ENCODE results near the gene PHF23.
A peak's percentile ranks its signal among the peaks of the same experiment; 100 is the strongest.

PHF23 gene

DNA sequence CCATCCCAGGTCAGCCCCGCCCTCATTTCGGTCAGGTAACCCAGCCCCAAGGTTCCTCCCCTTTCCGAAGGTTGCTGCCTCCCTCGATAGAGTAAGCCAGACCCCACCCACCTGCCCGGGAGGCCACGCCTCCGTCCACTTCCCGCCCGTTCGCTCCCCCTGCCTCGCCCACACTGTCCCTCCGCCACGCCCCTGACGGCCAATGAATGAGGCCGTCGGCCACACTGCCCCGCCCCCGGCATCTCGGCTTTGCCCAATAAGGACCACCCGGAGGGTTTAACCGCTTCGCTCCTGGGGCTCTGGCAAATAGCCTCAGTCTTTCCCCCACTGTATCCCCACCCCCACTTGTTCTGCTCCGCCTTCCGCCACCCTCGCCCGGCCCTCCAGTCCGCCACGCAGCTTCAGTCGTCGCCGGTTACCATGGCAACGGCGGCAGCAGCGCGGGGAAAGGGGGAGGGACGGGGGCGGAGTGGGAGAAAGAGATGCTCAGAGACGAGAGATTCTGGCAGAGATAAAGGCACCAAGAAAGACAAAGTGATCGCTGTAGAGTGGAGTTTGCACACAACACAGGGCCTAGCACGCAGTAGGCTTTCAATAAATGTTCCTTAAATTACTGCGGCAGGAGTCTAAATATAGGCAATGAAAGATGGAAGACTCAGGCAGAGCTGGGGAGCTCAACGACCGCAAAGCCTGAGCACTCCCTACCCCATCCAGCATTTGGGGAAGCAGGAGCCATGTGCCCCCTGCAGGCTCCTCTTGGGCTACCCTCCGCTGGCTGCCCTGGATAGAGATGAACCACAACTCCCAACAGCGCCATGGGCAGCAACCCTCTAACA, 24.7 kb downstream of the PHF23 start:
- peaks cover 0 to 5% (median 0%) of the 10 kb centered on the region in 4 experiments for H3K36me3 ChIP-seq (ENCODE audit: control insufficient read depth in 4 of 4, insufficient read depth in 4 of 4, low read length in 3 of 4)
- DNase-seq, result peak; percentile 97 to 99 (median 99)
- H3K4me3 ChIP-seq (ENCODE audit: control insufficient read depth in 1 of 7, extremely low read depth in 1 of 7, insufficient read depth in 4 of 7, low read depth in 2 of 7, low read length in 6 of 7), result peak overlapping the region; percentile 40 to 82 (median 67)
- H3K27ac ChIP-seq (ENCODE audit: insufficient read depth in 1 of 2, low read depth in 1 of 2, low read length in 2 of 2, poor library complexity in 1 of 2, severe bottlenecking in 2 of 2), result peak overlapping the region; percentile 87 to 94
- ChIA-PET POLR2A (interaction anchor here (1.1 kb wide), 1 partner anchor 24 kb away, joined by 4 read pairs; no protein-coding TSS in a partner anchor), CTCF (interaction anchor here (0.6 to 2.7 kb wide), 11 partner anchors 16 to 169 kb away, joined by 3 to 17 read pairs (median 4); partner anchors contain the start of genes CTDNEP1, DVL2 and PHF23)
- H3K27me3 ChIP-seq (replicated peaks in 2 of 5; ENCODE audit: control insufficient read depth in 4 of 5, insufficient read depth in 5 of 5, low read length in 4 of 5), result no peaks in the 10 kb centered on the region
- WGBS (ENCODE audit: insufficient coverage), result 0% methylated on average over 30 of the region's 45 CpGs
- H3K9me3 ChIP-seq (ENCODE audit: control extremely low read depth in 1 of 5, control insufficient read depth in 4 of 5, insufficient read depth in 2 of 5, low read depth in 1 of 5, low read length in 4 of 5), result no peaks in the 10 kb centered on the region
- peaks cover 8 to 59% (median 52%) of the 10 kb centered on the region in 4 experiments for H3K4me1 ChIP-seq (ENCODE audit: control extremely low read depth in 1 of 4, control insufficient read depth in 4 of 4, insufficient read depth in 4 of 4, low read length in 3 of 4)

DNA sequence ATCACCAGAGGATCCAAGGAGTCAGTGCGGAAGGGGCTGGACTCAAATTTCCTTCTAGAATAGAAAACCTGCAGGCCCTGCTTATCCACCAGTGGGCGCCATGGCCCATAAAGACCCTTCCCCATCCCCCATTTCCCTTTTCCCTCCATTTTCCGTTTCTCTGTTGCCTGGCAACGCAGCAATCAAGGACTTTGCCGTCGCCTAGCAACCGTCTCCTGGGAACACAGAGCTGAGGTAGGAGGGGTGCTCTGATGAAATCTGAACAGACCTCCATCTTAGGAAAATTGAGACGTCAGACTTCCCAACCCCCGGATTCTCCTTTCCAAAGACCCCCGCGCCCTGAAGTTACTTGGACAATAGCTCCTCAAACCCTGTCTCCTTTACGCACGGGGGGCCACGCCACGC, 25.4 kb downstream of the PHF23 start:
- H3K36me3 ChIP-seq (ENCODE audit: control insufficient read depth in 4 of 4, insufficient read depth in 4 of 4, low read length in 3 of 4), result peaks cover 0 to 5% (median 0%) of the 10 kb centered on the region in 4 experiments
- H3K4me3 ChIP-seq (ENCODE audit: control insufficient read depth in 1 of 7, extremely low read depth in 1 of 7, insufficient read depth in 4 of 7, low read depth in 2 of 7, low read length in 6 of 7), result peak overlapping the region in 6 of 7 experiments; percentile 49 to 82 (median 68)
- H3K27ac ChIP-seq (ENCODE audit: insufficient read depth in 1 of 2, low read depth in 1 of 2, low read length in 2 of 2, poor library complexity in 1 of 2, severe bottlenecking in 2 of 2), result peak overlapping the region; percentile 87 to 94
- ChIA-PET POLR2A (interaction anchor here (1.1 kb wide), 1 partner anchor 25 kb away, joined by 4 read pairs; no protein-coding TSS in a partner anchor), CTCF (interaction anchor here (0.8 to 2.7 kb wide), 10 partner anchors 20 to 168 kb away, joined by 3 to 17 read pairs (median 4); partner anchors contain the start of genes CTDNEP1, DVL2 and PHF23)
- peak; percentile 93 to 97 (median 96) for DNase-seq
- 8% methylated on average over 14 of the region's 15 CpGs for WGBS (ENCODE audit: insufficient coverage)
- peaks cover 8 to 53% (median 46%) of the 10 kb centered on the region in 4 experiments for H3K4me1 ChIP-seq (ENCODE audit: control extremely low read depth in 1 of 4, control insufficient read depth in 4 of 4, insufficient read depth in 4 of 4, low read length in 3 of 4)
- H3K9me3 ChIP-seq (ENCODE audit: control extremely low read depth in 1 of 5, control insufficient read depth in 4 of 5, insufficient read depth in 2 of 5, low read depth in 1 of 5, low read length in 4 of 5), result no peaks in the 10 kb centered on the region
- H3K27me3 ChIP-seq (replicated peaks in 2 of 5; ENCODE audit: control insufficient read depth in 4 of 5, insufficient read depth in 5 of 5, low read length in 4 of 5), result no peaks in the 10 kb centered on the region

DNA sequence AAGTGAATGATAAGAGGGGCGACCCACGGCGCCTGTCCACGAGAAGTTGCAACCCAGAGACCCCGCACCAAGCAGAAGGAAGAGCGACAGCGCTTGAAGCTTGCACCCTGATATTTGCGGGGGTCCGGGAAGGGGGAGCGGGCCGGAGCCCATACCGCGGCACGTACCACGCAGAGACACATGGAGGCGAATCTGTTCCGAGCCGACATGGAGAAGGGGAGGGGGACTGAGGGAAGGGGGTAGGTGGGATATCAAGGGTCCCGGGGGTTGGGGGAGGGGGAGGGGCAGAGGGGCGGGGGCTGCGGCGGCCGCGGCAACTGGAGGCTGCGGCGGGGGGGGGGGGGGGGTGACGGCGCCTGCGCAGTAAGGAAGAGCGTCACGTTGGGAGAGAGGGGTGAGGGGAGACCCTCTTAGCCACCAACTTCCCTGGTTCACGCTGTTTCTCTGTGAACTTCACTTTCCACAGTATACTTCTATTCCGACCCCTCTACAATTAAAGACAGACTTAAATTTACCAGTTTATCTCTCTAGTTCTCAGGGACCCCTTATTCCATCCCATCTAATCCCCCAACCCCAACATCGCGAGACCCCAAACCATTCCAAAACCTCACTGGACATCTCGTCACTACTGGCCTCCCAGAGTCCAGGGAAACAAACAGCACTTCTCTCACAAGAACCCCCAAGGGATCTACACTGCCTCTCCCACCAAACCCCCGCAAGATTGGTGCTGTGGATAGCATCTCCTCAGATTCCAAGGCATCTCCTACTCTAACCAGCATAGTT, 27.6 kb downstream of the PHF23 start:
- WGBS (ENCODE audit: insufficient coverage), result 75% methylated on average over 8 of the region's 37 CpGs
- no peak overlapping the region for H3K4me3 ChIP-seq (ENCODE audit: control insufficient read depth in 1 of 7, extremely low read depth in 1 of 7, insufficient read depth in 4 of 7, low read depth in 2 of 7, low read length in 6 of 7)
- no peaks in the 10 kb centered on the region for H3K27me3 ChIP-seq (replicated peaks in 2 of 5; ENCODE audit: control insufficient read depth in 4 of 5, insufficient read depth in 5 of 5, low read length in 4 of 5)
- no peak overlapping the region for H3K27ac ChIP-seq (ENCODE audit: insufficient read depth in 1 of 2, low read depth in 1 of 2, low read length in 2 of 2, poor library complexity in 1 of 2, severe bottlenecking in 2 of 2)
- DNase-seq, result no peak
- ChIA-PET POLR2A (no interaction called here), CTCF (interaction anchor here (0.7 kb wide), 1 partner anchor 9 kb away, joined by 3 read pairs; no protein-coding TSS in a partner anchor)
- peaks cover 0 to 5% (median 0%) of the 10 kb centered on the region in 4 experiments for H3K36me3 ChIP-seq (ENCODE audit: control insufficient read depth in 4 of 4, insufficient read depth in 4 of 4, low read length in 3 of 4)
- H3K4me1 ChIP-seq (ENCODE audit: control extremely low read depth in 1 of 4, control insufficient read depth in 4 of 4, insufficient read depth in 4 of 4, low read length in 3 of 4), result peaks cover 8 to 36% (median 29%) of the 10 kb centered on the region in 4 experiments
- no peaks in the 10 kb centered on the region for H3K9me3 ChIP-seq (ENCODE audit: control extremely low read depth in 1 of 5, control insufficient read depth in 4 of 5, insufficient read depth in 2 of 5, low read depth in 1 of 5, low read length in 4 of 5)

DNA sequence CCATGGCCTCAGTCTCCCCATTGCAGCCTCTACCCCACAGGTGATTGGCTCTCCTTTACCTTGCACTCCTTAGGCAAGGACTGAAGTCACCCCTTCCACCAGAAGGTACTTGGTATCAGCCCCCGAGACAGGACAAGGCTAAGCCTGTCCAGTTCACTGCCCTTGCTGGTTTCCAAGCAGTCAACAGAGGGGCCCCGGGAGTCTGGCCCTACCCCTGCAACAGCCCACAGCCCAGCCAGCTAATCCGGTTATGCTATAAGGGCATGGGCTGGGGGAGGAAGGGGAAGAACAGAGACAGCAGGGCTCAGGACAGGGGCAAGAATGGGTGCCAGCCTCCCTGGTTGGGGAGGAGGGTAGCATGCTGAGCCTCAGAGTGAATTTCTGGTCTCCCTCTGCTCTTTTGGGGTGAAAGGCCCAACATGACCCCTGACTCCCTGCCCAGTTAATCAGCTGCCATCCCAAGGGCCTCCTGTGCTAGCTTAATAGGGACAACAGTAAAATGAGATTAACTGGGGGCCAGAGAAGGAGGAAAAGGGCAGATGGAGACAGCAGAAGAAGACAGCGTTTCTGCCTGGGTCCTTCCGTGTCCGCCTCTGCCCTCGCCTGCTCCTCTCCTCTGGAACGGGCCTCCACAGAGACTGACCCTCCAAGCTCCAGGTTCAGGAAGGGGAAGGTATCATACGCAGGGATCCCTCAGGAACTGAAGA, 30.4 kb downstream of the PHF23 start:
- no peak overlapping the region for H3K27ac ChIP-seq (ENCODE audit: insufficient read depth in 1 of 2, low read depth in 1 of 2, low read length in 2 of 2, poor library complexity in 1 of 2, severe bottlenecking in 2 of 2)
- no peak for DNase-seq
- no peaks in the 10 kb centered on the region for H3K9me3 ChIP-seq (ENCODE audit: control extremely low read depth in 1 of 5, control insufficient read depth in 4 of 5, insufficient read depth in 2 of 5, low read depth in 1 of 5, low read length in 4 of 5)
- CTCF ChIA-PET, result interaction anchor here (1.5 kb wide), 1 partner anchor 163 kb away, joined by 3 read pairs; no protein-coding TSS in a partner anchor
- H3K36me3 ChIP-seq (ENCODE audit: control insufficient read depth in 4 of 4, insufficient read depth in 4 of 4, low read length in 3 of 4), result peaks cover 0 to 6% (median under 1%) of the 10 kb centered on the region in 4 experiments
- 96% methylated on average over 8 of the region's 9 CpGs for WGBS (ENCODE audit: insufficient coverage)
- no peaks in the 10 kb centered on the region for H3K27me3 ChIP-seq (replicated peaks in 2 of 5; ENCODE audit: control insufficient read depth in 4 of 5, insufficient read depth in 5 of 5, low read length in 4 of 5)
- H3K4me1 ChIP-seq (ENCODE audit: control extremely low read depth in 1 of 4, control insufficient read depth in 4 of 4, insufficient read depth in 4 of 4, low read length in 3 of 4), result peaks cover 2 to 26% (median 20%) of the 10 kb centered on the region in 4 experiments
- H3K4me3 ChIP-seq (ENCODE audit: control insufficient read depth in 1 of 7, extremely low read depth in 1 of 7, insufficient read depth in 4 of 7, low read depth in 2 of 7, low read length in 6 of 7), result no peak overlapping the region
- POLR2A ChIA-PET, result no interaction called here

DNA sequence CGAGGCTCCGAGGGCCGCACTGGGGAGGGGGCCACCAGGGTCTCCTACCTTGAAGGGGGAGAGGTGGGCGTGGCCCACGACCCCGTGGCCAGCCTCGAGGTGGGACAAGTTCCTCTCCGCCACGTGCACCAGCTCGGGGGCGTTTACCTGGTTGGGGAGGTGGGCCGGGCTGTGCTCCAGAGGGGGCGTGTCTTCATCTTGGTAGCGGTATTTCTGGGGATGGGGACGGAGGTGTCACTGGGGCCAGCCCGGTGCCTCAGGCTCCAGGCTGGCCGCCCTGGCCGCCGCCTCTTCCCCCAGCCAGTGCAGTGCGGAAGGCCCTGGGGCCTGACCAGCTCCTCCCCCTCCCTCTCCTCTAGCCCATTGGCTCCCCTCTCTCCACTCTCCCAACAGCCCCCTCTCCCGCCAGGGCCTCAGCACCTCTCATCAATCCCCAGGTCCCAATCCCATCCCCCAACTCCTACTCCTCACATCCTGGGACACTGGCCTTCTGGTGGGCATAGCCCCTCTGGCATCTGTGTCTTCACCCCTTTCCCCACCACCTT, 31.2 kb downstream of the PHF23 start:
- Histone ChIP-seq H3K4me1 (ENCODE audit: control extremely low read depth in 1 of 4, control insufficient read depth in 4 of 4, insufficient read depth in 4 of 4, low read length in 3 of 4) (peaks cover 0 to 18% (median 13%) of the 10 kb centered on the region in 4 experiments), H3K4me3 (ENCODE audit: control insufficient read depth in 1 of 7, extremely low read depth in 1 of 7, insufficient read depth in 4 of 7, low read depth in 2 of 7, low read length in 6 of 7) (no peak overlapping the region), H3K27me3 (replicated peaks in 2 of 5; ENCODE audit: control insufficient read depth in 4 of 5, insufficient read depth in 5 of 5, low read length in 4 of 5) (no peaks in the 10 kb centered on the region), H3K9me3 (ENCODE audit: control extremely low read depth in 1 of 5, control insufficient read depth in 4 of 5, insufficient read depth in 2 of 5, low read depth in 1 of 5, low read length in 4 of 5) (no peaks in the 10 kb centered on the region), H3K27ac (ENCODE audit: insufficient read depth in 1 of 2, low read depth in 1 of 2, low read length in 2 of 2, poor library complexity in 1 of 2, severe bottlenecking in 2 of 2) (no peak overlapping the region), H3K36me3 (ENCODE audit: control insufficient read depth in 4 of 4, insufficient read depth in 4 of 4, low read length in 3 of 4) (peaks cover 0 to 14% (median 6%) of the 10 kb centered on the region in 4 experiments)
- DNase-seq, result no peak
- CTCF ChIA-PET, result interaction anchor here (0.8 kb wide), 1 partner anchor 12 kb away, joined by 3 read pairs; the partner anchor contains the start of genes ACADVL and DLG4
- WGBS (ENCODE audit: insufficient coverage), result 91% methylated on average over 17 of the region's 21 CpGs
- POLR2A ChIA-PET, result no interaction called here
